ACHN (cell line): Measurements from ENCODE around the gene SDSL.

Experiments
- DNase-seq: peaks from one replicate; pipeline ENCODE4 v3.0.0-alpha.2; 2015
- in situ Hi-C: cut with HindIII; loops from 2 replicates; pipeline ENCODE4 v1.10.0; 2017; ENCODE audit warnings: low sequenced_read_pairs, low pct_ligation_motif_present, low pct_unique_long_range_greater_than_20kb

SDSL gene

DNA sequence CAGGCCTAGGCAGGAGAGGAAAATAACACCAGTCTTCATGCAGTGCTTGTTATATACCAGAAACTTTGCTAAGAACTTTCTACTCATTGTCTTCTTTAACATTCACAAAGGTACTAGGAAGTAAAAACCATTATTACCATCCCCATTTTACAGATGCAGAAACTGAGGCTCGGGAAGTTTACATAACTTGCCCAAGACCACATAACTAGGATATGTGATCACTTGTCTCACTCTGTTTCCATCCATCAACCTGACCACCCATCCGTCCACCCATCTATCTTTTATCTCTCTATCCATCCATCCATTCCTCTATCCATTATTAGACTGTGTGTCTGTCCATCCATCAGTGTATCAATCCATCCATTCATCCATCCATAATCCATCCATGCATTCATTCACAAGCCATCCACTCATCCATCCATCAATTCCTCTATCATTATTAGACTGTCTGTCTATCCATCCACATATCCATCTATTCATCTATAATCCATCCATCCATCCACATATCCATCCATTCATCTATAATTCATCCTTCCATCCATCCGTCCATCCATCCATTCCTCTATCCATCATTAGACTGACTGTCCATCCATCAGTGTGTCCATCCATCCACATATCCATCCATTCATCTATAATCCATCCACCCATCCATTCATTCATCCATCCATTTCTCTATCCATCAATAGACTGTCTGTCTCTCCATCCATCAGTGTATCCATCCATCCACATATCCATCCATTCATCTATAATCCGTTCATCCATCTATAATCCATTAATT is 16.5 kb downstream of the SDSL start:
- no peak for DNase-seq
- in situ Hi-C loops: no loop called here

- in situ Hi-C loops: no loop called here
- DNase-seq: no peak
Measured at GRCh38 chr12:113439301-113439597, 17.1 kb downstream of the SDSL start.

GRCh38 chr12:113439606-113440030 is 17.4 kb downstream of the SDSL start:
- in situ Hi-C loops: no loop called here
- DNase-seq: peak; percentile 60

- in situ Hi-C loops: no loop called here
- no peak for DNase-seq
Measured at GRCh38 chr12:113440336-113440735, 18.2 kb downstream of the SDSL start.

DNA sequence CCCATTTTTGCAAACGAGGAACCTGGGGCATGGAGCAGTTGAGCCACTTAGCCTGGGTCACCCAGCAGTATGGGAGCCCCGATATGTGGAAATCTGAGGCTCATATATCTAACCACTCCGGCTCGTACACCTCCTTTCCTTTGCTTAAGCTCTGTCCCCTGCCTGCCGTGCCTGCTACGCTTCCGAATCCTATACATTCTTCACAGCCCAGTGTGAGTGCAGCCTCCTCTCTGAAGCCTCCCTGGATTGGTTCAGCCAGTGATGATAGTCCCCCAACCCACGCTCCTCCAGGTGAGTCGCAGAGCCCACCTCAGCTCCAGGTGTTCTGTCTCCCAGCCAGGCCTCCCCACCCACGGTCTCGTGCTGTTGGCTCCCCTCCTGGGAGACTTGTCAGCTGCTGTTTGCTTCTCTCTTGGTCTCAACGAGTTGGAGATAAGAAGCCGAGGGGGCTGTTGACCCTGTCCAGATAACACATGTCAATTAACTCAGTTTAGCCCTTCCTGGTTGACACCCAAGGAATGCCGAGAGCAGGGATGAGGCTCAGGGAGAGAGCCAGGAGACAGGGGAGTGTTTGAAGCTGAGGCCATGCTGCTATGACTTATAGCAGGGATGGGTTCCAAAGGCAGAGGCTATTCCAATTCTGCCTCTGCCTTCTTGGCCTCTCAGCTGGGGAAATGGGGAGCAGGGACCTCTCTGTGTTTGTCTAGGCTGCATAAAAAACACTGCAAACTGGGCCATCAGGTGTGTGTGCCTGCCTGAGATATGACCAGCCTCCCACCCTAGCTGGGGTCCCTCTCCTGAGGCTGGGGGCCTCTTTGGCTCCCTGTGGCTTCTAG is 19.0 kb downstream of the SDSL start:
- in situ Hi-C loops: no loop called here
- no peak for DNase-seq

- DNase-seq: no peak
- in situ Hi-C loops: no loop called here
Measured at GRCh38 chr12:113443030-113443539, 20.9 kb downstream of the SDSL start.

- in situ Hi-C loops: no loop called here
- no peak for DNase-seq
Measured at GRCh38 chr12:113445544-113446171, 23.5 kb downstream of the SDSL start.

GRCh38 chr12:113448873-113449272 is 26.7 kb downstream of the SDSL start:
- no peak for DNase-seq
- in situ Hi-C loops: no loop called here

DNA sequence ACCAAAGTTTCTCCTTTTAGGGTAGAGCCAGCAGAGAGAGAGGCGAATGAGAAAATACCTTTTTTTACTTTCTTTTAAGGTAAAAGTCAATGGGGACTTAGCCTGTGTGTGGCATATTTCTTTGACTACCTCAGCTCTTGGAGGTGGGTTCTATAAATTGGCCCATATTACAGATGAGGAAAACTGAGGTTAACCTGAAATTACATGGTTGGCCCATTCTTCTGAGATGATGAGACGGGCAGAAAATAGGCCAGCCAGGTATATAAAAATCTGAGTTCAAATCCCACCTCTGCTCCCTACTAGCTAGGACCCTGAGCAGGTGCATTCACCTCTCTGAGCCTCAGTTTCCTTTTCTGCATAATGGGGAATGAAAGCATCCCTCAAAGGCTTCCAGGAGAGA is 27.1 kb downstream of the SDSL start:
- no peak for DNase-seq
- in situ Hi-C loops: no loop called here

DNA sequence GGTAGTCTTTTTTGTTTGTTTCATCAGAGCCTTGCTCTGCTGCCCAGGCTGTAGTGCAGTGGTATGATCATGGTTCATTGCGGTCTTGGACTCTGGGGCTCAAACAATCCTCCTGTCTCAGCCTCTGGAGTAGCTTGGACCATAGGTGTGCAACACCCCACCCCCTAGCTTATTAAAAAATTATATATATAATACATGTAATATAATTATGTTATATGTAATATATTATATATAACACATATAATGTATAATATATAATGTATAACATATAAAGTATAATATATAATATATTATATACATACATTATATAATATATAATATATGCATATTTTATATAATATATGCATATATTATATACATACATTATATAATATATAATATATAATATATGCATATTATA is 27.7 kb downstream of the SDSL start:
- DNase-seq: no peak
- in situ Hi-C loops: no loop called here

- no peak for DNase-seq
- in situ Hi-C loops: no loop called here
Measured at GRCh38 chr12:113452458-113452857, 30.3 kb downstream of the SDSL start.

DNA sequence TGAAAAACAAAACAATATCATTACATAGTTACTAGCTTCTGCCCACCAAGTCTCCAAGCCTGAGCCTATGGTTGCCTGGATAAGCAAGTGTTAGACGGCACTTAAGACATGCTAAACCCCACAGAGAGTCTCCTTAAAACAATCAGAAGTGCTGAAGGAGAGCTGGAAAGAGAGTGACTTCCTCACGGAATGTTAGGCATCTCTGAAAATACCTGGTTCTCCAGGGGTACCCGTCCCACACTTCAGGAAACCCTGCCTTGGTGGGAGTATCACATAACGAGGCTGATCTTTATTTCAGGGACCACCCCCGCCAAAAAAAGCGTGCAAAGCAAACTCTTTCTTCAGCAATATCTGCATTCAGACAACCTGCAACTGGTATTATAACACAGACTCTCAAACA is 31.1 kb downstream of the SDSL start:
- in situ Hi-C loops: no loop called here

DNA sequence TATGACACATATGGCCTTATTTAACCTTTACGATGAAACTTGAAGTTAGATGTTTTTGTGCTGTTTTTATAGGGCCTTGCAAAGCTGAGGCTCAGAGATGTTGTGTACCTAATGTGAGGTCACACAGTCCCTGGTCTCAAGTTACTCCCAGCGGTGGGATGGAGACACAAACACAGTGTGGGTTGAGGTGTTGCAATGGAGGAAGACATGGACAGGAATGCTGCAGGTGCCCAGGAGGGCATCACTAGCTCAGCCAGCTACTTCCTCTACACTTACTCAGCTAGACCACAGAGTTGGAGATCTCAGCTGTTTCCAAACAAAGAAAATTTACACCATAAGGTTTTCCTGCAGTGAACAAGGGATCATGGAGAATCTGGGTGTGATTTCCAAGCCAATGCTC is 34.0 kb downstream of the SDSL start:
- no peak for DNase-seq
- in situ Hi-C loops: no loop called here

More for the DNA sequence above, 31.1 kb downstream of the SDSL start:
- no peak for DNase-seq

DNA sequence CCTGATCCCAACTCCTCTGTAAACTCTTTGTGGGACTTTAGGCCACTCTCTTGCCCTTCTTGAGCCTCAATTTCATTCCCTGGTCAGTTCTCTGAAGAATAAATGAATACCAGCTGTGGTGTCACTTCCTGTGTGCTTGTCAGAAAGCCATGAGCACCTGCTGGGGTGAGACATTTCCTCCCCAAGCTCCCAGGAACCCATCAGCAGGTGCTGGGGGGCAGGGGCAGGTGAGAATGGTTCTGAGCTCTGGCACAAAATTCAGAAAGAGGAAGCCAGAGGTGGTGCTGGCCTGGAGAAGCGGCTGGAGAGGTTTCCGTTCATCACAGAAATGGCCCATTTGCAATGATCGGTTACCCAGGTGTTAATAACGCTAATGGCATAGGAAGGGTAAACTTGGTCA is 34.6 kb downstream of the SDSL start:
- no peak for DNase-seq
- in situ Hi-C loops: no loop called here

DNA sequence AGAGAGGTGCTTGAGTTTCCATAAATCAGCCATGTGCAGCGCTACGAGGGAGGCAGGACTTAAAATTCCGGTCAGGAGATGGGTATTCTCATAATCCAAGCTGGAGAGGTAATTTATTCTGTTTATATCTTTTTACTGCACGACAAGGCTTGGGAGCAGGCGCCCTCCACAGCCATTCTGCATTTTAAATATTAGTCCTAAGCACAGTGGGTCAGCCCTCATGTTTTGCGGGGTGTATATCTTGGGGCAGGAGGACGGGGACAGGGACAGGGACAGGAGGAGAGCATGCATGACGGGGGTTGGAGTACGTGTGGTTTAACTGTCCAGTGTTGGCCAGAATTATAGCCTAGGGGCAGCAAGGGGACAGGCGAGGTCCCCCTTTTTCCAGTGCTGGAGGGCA is 35.0 kb downstream of the SDSL start:
- in situ Hi-C loops: no loop called here

GRCh38 chr12:113457710-113458109 is 35.5 kb downstream of the SDSL start:
- in situ Hi-C loops: no loop called here
- no peak for DNase-seq

More for the DNA sequence above, 35.0 kb downstream of the SDSL start:
- no peak for DNase-seq

GRCh38 chr12:113459981-113460380 is 37.8 kb downstream of the SDSL start:
- in situ Hi-C loops: no loop called here
- DNase-seq: no peak

DNA sequence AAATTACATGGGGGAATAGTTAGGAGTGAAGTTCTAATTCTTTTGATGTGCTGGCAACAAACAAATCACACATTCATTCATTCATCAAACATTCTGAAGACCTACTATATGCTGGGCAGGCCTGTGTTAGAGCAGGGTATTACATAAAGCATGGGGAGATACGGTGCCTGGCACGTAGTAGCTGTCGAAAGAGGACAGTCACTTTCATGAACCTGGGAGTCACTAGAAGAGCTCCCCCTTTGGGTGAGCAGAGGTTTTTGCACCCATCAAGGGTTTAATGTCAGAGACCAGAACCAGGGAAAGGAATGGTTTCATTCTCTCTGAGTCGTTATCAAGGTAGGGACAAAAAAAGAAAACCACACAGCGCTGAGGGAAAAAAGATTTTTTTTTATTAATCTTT is 39.5 kb downstream of the SDSL start:
- in situ Hi-C loops: no loop called here
- DNase-seq: peak; percentile 67

DNA sequence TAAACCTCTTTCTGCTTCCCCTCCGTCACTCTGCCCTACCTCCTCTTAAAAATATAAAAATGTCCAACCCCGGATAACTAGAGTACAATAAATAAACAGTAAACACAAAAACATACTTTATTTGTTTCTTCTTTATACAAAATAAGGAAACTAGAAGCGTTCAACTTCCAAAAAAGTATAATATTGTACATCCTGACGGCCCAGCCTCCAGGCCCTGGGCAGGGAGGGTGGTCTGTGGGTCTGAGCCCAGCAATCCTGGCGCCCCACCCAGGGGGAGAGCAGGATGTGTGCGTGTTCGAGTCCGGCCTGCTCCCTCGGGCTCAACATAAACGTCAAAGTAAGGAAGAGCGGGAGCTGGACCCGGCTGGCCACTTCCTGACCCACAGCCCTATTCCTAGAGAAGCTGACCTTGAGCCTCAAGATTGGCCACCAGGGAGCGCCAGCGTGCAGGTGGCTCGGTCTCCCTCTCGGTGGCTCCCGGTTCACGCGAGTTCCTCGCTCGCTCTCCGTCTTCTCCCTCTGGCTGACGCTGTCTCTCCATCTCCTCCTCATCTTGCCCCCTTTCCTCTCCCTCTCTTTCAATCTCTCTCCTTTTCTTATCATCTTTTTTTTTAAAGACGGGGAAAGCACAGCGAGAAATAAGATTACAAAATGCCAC is 40.1 kb downstream of the SDSL start:
- DNase-seq: peak; percentile 91
- in situ Hi-C loops: no loop called here
